GM12878 (cell line): ENCODE results near the gene DST. TPM values are rescaled to one million over a fixed set of nuclear protein-coding genes. Genes with fewer than 3 reads are reported as not detected.

Experiments
- ATAC-seq: fragments of 200-7000 bp; cut with Tn5 transposase; 3 replicates; pipeline ENCODE4 v1.9.1; 2020; ENCODE audit warnings: mild to moderate bottlenecking, moderate library complexity
- BruUV-seq: library from RNA; stranded (reverse); fragments of 400-500 nt; replicated peaks from 2 replicates; lab custom pipeline; 2021; lab: Mats Ljungman, UMichigan
- CTCF ChIA-PET: fragments of 300-600 bp; sonication (Branson Sonifier 250); formaldehyde crosslinking; extraction: SDS; loops from one replicate; lab custom pipeline; 2021; ENCODE audit warnings: inconsistent platforms; lab: Yijun Ruan, JAX
- POLR2A ChIA-PET: fragments of 350-600 bp; formaldehyde crosslinking; extraction: SDS; loops from one replicate; lab custom pipeline; 2021; ENCODE audit warnings: inconsistent platforms; lab: Charles Lee
- RAD21 ChIA-PET: fragments of 300-600 bp; sonication (Branson Sonifier 250); formaldehyde crosslinking; loops from one replicate; lab custom pipeline; 2023; ENCODE audit warnings: antibody characterized with exemption; ENCODE audit not compliant: unreplicated experiment; lab: Charles Lee
- SMC1A ChIA-PET: fragments of 300-600 bp; sonication (Branson Sonifier 250); formaldehyde crosslinking; loops from one replicate; lab custom pipeline; 2023; ENCODE audit not compliant: unreplicated experiment, uncharacterized antibody; lab: Charles Lee
- DNase-seq: peaks from one replicate; pipeline ENCODE4 v3.0.0-alpha.2; 2011; ENCODE audit warnings: low read depth, low spot score
- FAIRE-seq: peaks from 3 replicates; lab custom pipeline; 2011; peaks lifted over from hg19 to GRCh38; lab: Jason Lieb, UNC
- H2AFZ ChIP-seq: 2 replicates; pipeline ENCODE4 v1.6.0; 2011; ENCODE audit warnings: low read depth, low read length, control low read depth; ENCODE audit not compliant: control insufficient read depth
- H3K27ac ChIP-seq: 2 replicates; pipeline ENCODE4 v1.5.1; 2011; ENCODE audit warnings: control low read depth; ENCODE audit not compliant: control insufficient read depth, insufficient read depth
- H3K27me3 ChIP-seq, 2 experiments: replicated peaks in 1 of 2; 2 replicates each; pipeline versions ENCODE4 v1.6.0 to v1.6.1; 2011; ENCODE audit warnings: low read length in 1 of 2; ENCODE audit not compliant: control insufficient read depth in 2 of 2, insufficient read depth in 2 of 2
- H3K36me3 ChIP-seq, 2 experiments: 2 replicates each; pipeline ENCODE4 v1.5.1; 2011; ENCODE audit warnings: low read length in 1 of 2; ENCODE audit not compliant: control insufficient read depth in 2 of 2, insufficient read depth in 2 of 2
- H3K4me1 ChIP-seq: 2 replicates; pipeline ENCODE4 v1.6.1; 2011; ENCODE audit warnings: mild to moderate bottlenecking, low read length, moderate library complexity, mixed read lengths; ENCODE audit not compliant: control insufficient read depth, insufficient read depth
- H3K4me2 ChIP-seq: 2 replicates; pipeline ENCODE4 v1.6.0; 2011; ENCODE audit warnings: control low read depth; ENCODE audit not compliant: control insufficient read depth, insufficient read depth
- H3K4me3 ChIP-seq: fragments of 200-600 bp; sonication (generic); 2 replicates; pipeline ENCODE4 v1.5.1; 2016
- H3K79me2 ChIP-seq: 2 replicates; pipeline ENCODE4 v1.6.0; 2011; ENCODE audit warnings: low read length; ENCODE audit not compliant: control insufficient read depth, insufficient read depth
- H3K9ac ChIP-seq: 2 replicates; pipeline ENCODE4 v1.8.0; 2011; ENCODE audit warnings: low read length, control low read depth, mixed read lengths; ENCODE audit not compliant: control insufficient read depth, insufficient read depth
- H3K9me3 ChIP-seq: replicated peaks from 3 replicates; pipeline ENCODE4 v1.5.1; 2011; ENCODE audit warnings: mild to moderate bottlenecking, low read length; ENCODE audit not compliant: control insufficient read depth, insufficient read depth
- H4K20me1 ChIP-seq: 2 replicates; pipeline ENCODE4 v1.6.0; 2011; ENCODE audit not compliant: control insufficient read depth, insufficient read depth
- ATF3 ChIP-seq: IDR thresholded peaks from 2 replicates; pipeline ENCODE4 v1.6.1; 2011; ENCODE audit warnings: low read depth, mild to moderate bottlenecking, low read length, moderate library complexity, borderline replicate concordance; ENCODE audit errors: extremely low read depth
- BCL11A ChIP-seq: IDR thresholded peaks from 2 replicates; pipeline ENCODE4 v1.6.1; 2011; ENCODE audit warnings: low read depth, low read length
- CBFB ChIP-seq: IDR thresholded peaks from 2 replicates; pipeline ENCODE4 v1.6.1; 2016; ENCODE audit warnings: antibody characterized with exemption, low read depth
- CHD2 ChIP-seq: IDR thresholded peaks from 2 replicates; pipeline ENCODE4 v1.6.1; 2011; ENCODE audit warnings: low read depth, low read length, improper control_type of control experiment, borderline replicate concordance
- HDGF ChIP-seq: fragments of 450-650 bp; IDR thresholded peaks from 2 replicates; pipeline ENCODE4 v1.6.1; 2016; ENCODE audit warnings: antibody characterized with exemption
- JUNB ChIP-seq: IDR thresholded peaks from 2 replicates; pipeline ENCODE4 v1.6.1; 2016; ENCODE audit warnings: antibody characterized with exemption, mild to moderate bottlenecking
- KLF5 ChIP-seq: fragments of 450-650 bp; IDR thresholded peaks from 2 replicates; pipeline ENCODE4 v1.6.1; 2014; ENCODE audit warnings: mild to moderate bottlenecking; ENCODE audit not compliant: partially characterized antibody
- NBN ChIP-seq: fragments of 450-650 bp; IDR thresholded peaks from 2 replicates; pipeline ENCODE4 v1.6.1; 2016
- RCOR1 ChIP-seq: conservative IDR thresholded peaks from 2 replicates; pipeline ENCODE4 v1.6.1; 2012; ENCODE audit warnings: low read depth, low read length, improper control_type of control experiment
- SKIL ChIP-seq: fragments of 450-650 bp; IDR thresholded peaks from 2 replicates; pipeline ENCODE4 v1.6.1; 2017; ENCODE audit warnings: mild to moderate bottlenecking, low read depth, inconsistent platforms; ENCODE audit not compliant: poor library complexity, severe bottlenecking
- SP1 ChIP-seq: IDR thresholded peaks from one replicate; pipeline ENCODE4 v1.6.1; 2011; ENCODE audit warnings: low read depth, low read length
- SREBF1 ChIP-seq: IDR thresholded peaks from 2 replicates; pipeline ENCODE4 v1.6.1; 2012; ENCODE audit warnings: mild to moderate bottlenecking, low read length
- STAT1 ChIP-seq: fragments of 450-650 bp; conservative IDR thresholded peaks from 2 replicates; pipeline ENCODE4 v1.6.1; 2014; ENCODE audit warnings: antibody characterized with exemption, mild to moderate bottlenecking
- SUPT20H ChIP-seq: IDR thresholded peaks from 2 replicates; pipeline ENCODE4 v1.6.1; 2011; ENCODE audit warnings: low read depth, mild to moderate bottlenecking, low read length, moderate library complexity, borderline replicate concordance; ENCODE audit not compliant: control insufficient read depth
- TBL1XR1 ChIP-seq: IDR thresholded peaks from 2 replicates; pipeline ENCODE4 v1.6.1; 2012; ENCODE audit warnings: low read depth, low read length, improper control_type of control experiment
- ZNF207 ChIP-seq: fragments of 450-650 bp; IDR thresholded peaks from 2 replicates; pipeline ENCODE4 v1.6.1; 2014; ENCODE audit warnings: antibody characterized with exemption, mild to moderate bottlenecking, borderline replicate concordance
- ZNF592 ChIP-seq: fragments of 450-650 bp; IDR thresholded peaks from 2 replicates; pipeline ENCODE4 v1.6.1; 2017; ENCODE audit warnings: mild to moderate bottlenecking, moderate library complexity
- WGBS: methylation state at CpG from one replicate; pipeline ENCODE4 v1.1.6; 2016; ENCODE audit warnings: low lambda C conversion rate; ENCODE audit not compliant: insufficient replicate concordance, insufficient coverage; ENCODE audit errors: missing lambda C conversion rate; 5-methylcytosine and 5-hydroxymethylcytosine counted together
- in situ Hi-C: fragments of 300-500 bp; cut with MboI; formaldehyde crosslinking; loops from 9 replicates; pipeline ENCODE4 v1.14.3; 2018; ENCODE audit warnings: mixed read lengths
- intact Hi-C: fragments of 100-400 bp; cut with micrococcal nuclease; formaldehyde crosslinking; loops from one replicate; pipeline ENCODE4 v1.14.2; 2022; ENCODE audit not compliant: unreplicated experiment
- polyA plus RNA-seq, 11 experiments: library from polyadenylated mRNA; depleted of rRNA in 4 of 11; unstranded in 6 of 11; stranded (reverse) in 5 of 11; fragments of >200 nt; fragmentation: Nextera tagmentation in 4 of 11; fragmentation: Illumina TruSeq in 1 of 11; extraction: Ambion mirVana in 4 of 11; extraction: Trizol in 1 of 11; gene quantifications; 1 replicate in 1 of 11; 2 replicates in 10 of 11; pipeline versions ENCODE4 v1.2.1 to v1.2.3, GENCODE V29; 2011 to 2016; ENCODE audit warnings: inconsistent platforms in 2 of 11, missing spikeins in 2 of 11, low read depth in 1 of 11
- total RNA-seq, 4 experiments: library from RNA; depleted of rRNA in 3 of 4; stranded (reverse); fragments of >200 nt in 3 of 4; fragmentation: Illumina TruSeq in 1 of 4; extraction: Trizol in 1 of 4; gene quantifications; 2 replicates each; pipeline versions ENCODE4 v1.2.1 to v1.2.3, GENCODE V29; 2013 to 2021

The DST gene
- total and polyA plus RNA-seq, 10 of the 15 experiments (the other 5 are each of a cell fraction or from before 2014, with no cell fraction given), result 32.1 to 156 (median 75.0) TPM

GRCh38 chr6:56432194-56432593 lies 210.5 kb downstream of the DST start (continued):
- no peak for TF ChIP-seq SUPT20H
- no peak for TF ChIP-seq ZNF592

- intact Hi-C loops (no loop called here), in situ Hi-C loops (no loop called here)
- no peaks in the 10 kb centered on the region for H4K20me1 ChIP-seq
- ATAC-seq, result no peak
- RAD21 ChIA-PET, result no interaction called here
- no peak overlapping the region for H3K4me3 ChIP-seq
- CTCF ChIA-PET, result no interaction called here
- no peaks in the 10 kb centered on the region for H3K79me2 ChIP-seq
- no peaks in the 10 kb centered on the region; the same call in 2 of the 3 replicates for H3K9me3 ChIP-seq
- SMC1A ChIA-PET, result no interaction called here
- no peak overlapping the region for H3K27ac ChIP-seq
- H3K4me1 ChIP-seq, result no peaks in the 10 kb centered on the region
- no TSS peak for BruUV-seq
- H2AFZ ChIP-seq, result no peak overlapping the region
- no peak overlapping the region for H3K9ac ChIP-seq
- FAIRE-seq, result no peak
- no peak overlapping the region for H3K4me2 ChIP-seq
- H3K36me3 ChIP-seq, result no peaks in the 10 kb centered on the region
- POLR2A ChIA-PET, result no interaction called here
- H3K27me3 ChIP-seq, result no peaks in the 10 kb centered on the region
- no peak for DNase-seq
- 70% methylated on average over 31 of the region's 34 CpGs for WGBS
- no peak for TF ChIP-seq CBFB
- TF ChIP-seq CHD2, result no peak
- no peak for TF ChIP-seq ATF3
- TF ChIP-seq SREBF1, result no peak
- TF ChIP-seq KLF5, result no peak
- no peak for TF ChIP-seq HDGF
- TF ChIP-seq SKIL, result no peak
- TF ChIP-seq TBL1XR1, result no peak
- no peak for TF ChIP-seq STAT1
- TF ChIP-seq BCL11A, result no peak
- TF ChIP-seq RCOR1, result no peak
- no peak for TF ChIP-seq ZNF207
- no peak for TF ChIP-seq JUNB
- no peak for TF ChIP-seq SP1
- no peak for TF ChIP-seq NBN
Measured at GRCh38 chr6:56430629-56431600, 211.8 kb downstream of the DST start.
